Loucy (cell line): Measurements from ENCODE around the gene SPRYD7.
"Not testable (repeated sequence)": the region's sequence is repeated elsewhere in the genome, so short reads cannot be mapped to it uniquely, and the experiment has no call there.

Experiments used
- H2AFZ ChIP-seq: fragments of 200-600 bp; sonication (generic); 2 replicates; pipeline ENCODE4 v1.6.0; 2016; ENCODE audit warnings: antibody characterized with exemption, mild to moderate bottlenecking, low read length, moderate library complexity
- H3F3A ChIP-seq: fragments of 200-600 bp; 2 replicates; pipeline ENCODE4 v1.6.0; 2016; ENCODE audit warnings: antibody characterized with exemption, low read depth, mild to moderate bottlenecking
- H3K27me3 ChIP-seq: fragments of 200-600 bp; sonication (generic); 2 replicates; pipeline ENCODE4 v1.6.1; 2014; ENCODE audit warnings: low read length, mild to moderate bottlenecking; ENCODE audit not compliant: insufficient read depth, poor library complexity, severe bottlenecking
- H3K36me3 ChIP-seq: fragments of 200-600 bp; sonication (generic); 2 replicates; pipeline ENCODE4 v1.6.1; 2016; ENCODE audit warnings: low read length; ENCODE audit not compliant: insufficient read depth
- H3K4me1 ChIP-seq: fragments of 200-600 bp; sonication (generic); 2 replicates; pipeline ENCODE4 v1.5.1; 2014; ENCODE audit warnings: low read length, mild to moderate bottlenecking; ENCODE audit not compliant: insufficient read depth, poor library complexity, severe bottlenecking
- H3K4me2 ChIP-seq: fragments of 200-600 bp; sonication (generic); 2 replicates; pipeline ENCODE4 v1.6.0; 2014; ENCODE audit warnings: antibody characterized with exemption, low read length, low read depth, mild to moderate bottlenecking; ENCODE audit not compliant: poor library complexity, severe bottlenecking
- H3K4me3 ChIP-seq: fragments of 200-600 bp; sonication (generic); 2 replicates; pipeline ENCODE4 v1.5.1; 2014; ENCODE audit warnings: low read length, mild to moderate bottlenecking, mixed read lengths; ENCODE audit not compliant: poor library complexity, severe bottlenecking
- H3K79me2 ChIP-seq: fragments of 200-600 bp; sonication (generic); 2 replicates; pipeline ENCODE4 v1.6.1; 2014; ENCODE audit warnings: low read length; ENCODE audit not compliant: insufficient read depth
- H3K9ac ChIP-seq: fragments of 200-600 bp; sonication (generic); 2 replicates; pipeline ENCODE4 v1.6.0; 2014; ENCODE audit warnings: mild to moderate bottlenecking, low read depth, low read length, moderate library complexity; ENCODE audit not compliant: poor library complexity, severe bottlenecking
- H3K9me2 ChIP-seq: fragments of 200-600 bp; sonication (generic); replicated peaks from 2 replicates; pipeline ENCODE4 v1.6.1; 2016; ENCODE audit warnings: low read depth, low read length, mixed read lengths
- H3K9me3 ChIP-seq: fragments of 200-600 bp; sonication (generic); 2 replicates; pipeline ENCODE4 v1.6.1; 2014; ENCODE audit warnings: mild to moderate bottlenecking, antibody characterized with exemption, low read length, low read depth; ENCODE audit not compliant: insufficient read depth
- H4K20me1 ChIP-seq: fragments of 200-600 bp; sonication (generic); 2 replicates; pipeline ENCODE4 v1.6.0; 2014; ENCODE audit warnings: antibody characterized with exemption, low read length, mild to moderate bottlenecking; ENCODE audit not compliant: insufficient read depth, poor library complexity, severe bottlenecking
- CTCF ChIP-seq: fragments of 200-600 bp; sonication (generic); conservative IDR thresholded peaks from 2 replicates; pipeline ENCODE4 v1.5.1; 2014; ENCODE audit warnings: mild to moderate bottlenecking, antibody characterized with exemption, low read length
- EZH2phosphoT487 ChIP-seq: fragments of 200-600 bp; IDR thresholded peaks from 2 replicates; pipeline ENCODE4 v1.6.1; 2018; ENCODE audit warnings: antibody characterized with exemption, mild to moderate bottlenecking, moderate library complexity, borderline replicate concordance

The SPRYD7 gene

GRCh38 chr13:49927755-49928154, 8.4 kb downstream of the SPRYD7 start:
- Histone ChIP-seq H3K9me2 (no peaks in the 10 kb centered on the region), H4K20me1 (no peaks in the 10 kb centered on the region), H3K4me1 (no peaks in the 10 kb centered on the region), H3F3A (no peaks in the 10 kb centered on the region), H3K36me3 (no peaks in the 10 kb centered on the region), H3K4me2 (no peak overlapping the region), H3K9ac (no peak overlapping the region), H3K9me3 (no peaks in the 10 kb centered on the region), H3K4me3 (no peak overlapping the region), H3K79me2 (no peaks in the 10 kb centered on the region; the same call in 1 of the 2 replicates), H3K27me3 (no peaks in the 10 kb centered on the region), H2AFZ (no peak overlapping the region)
- no peak for TF ChIP-seq CTCF
- TF ChIP-seq EZH2phosphoT487: no peak

- Histone ChIP-seq H3K79me2 (no peaks in the 10 kb centered on the region), H4K20me1 (no peaks in the 10 kb centered on the region), H3K9ac (no peak overlapping the region), H2AFZ (no peak overlapping the region), H3K9me3 (no peaks in the 10 kb centered on the region), H3K4me2 (no peak overlapping the region), H3K4me1 (no peaks in the 10 kb centered on the region), H3F3A (no peaks in the 10 kb centered on the region), H3K27me3 (no peaks in the 10 kb centered on the region), H3K4me3 (no peak overlapping the region), H3K9me2 (no peaks in the 10 kb centered on the region), H3K36me3 (peaks cover 7% of the 10 kb centered on the region; the same call in 1 of the 2 replicates)
- TF ChIP-seq CTCF: no peak
Observed at GRCh38 chr13:49925881-49926418, 10.2 kb downstream of the SPRYD7 start.

GRCh38 chr13:49922301-49922700, 13.8 kb downstream of the SPRYD7 start:
- no peaks in the 10 kb centered on the region for H3K27me3 ChIP-seq
- no peaks in the 10 kb centered on the region for H3F3A ChIP-seq
- no peaks in the 10 kb centered on the region for H3K4me1 ChIP-seq
- H3K9ac ChIP-seq: no peak overlapping the region
- no peak overlapping the region for H3K4me2 ChIP-seq
- no peak overlapping the region for H3K4me3 ChIP-seq
- no peak for TF ChIP-seq EZH2phosphoT487
- TF ChIP-seq CTCF: no peak
- peaks cover 12% of the 10 kb centered on the region; the same call in 1 of the 2 replicates for H3K36me3 ChIP-seq
- H2AFZ ChIP-seq: no peak overlapping the region
- no peaks in the 10 kb centered on the region for H4K20me1 ChIP-seq
- H3K9me2 ChIP-seq: no peaks in the 10 kb centered on the region
- no peaks in the 10 kb centered on the region for H3K79me2 ChIP-seq
- H3K9me3 ChIP-seq: no peaks in the 10 kb centered on the region

GRCh38 chr13:49920969-49921368, 15.2 kb downstream of the SPRYD7 start:
- H3K9ac ChIP-seq, H3K4me1 ChIP-seq, H3K79me2 ChIP-seq, H3K4me2 ChIP-seq, H3K27me3 ChIP-seq, H2AFZ ChIP-seq, H3K4me3 ChIP-seq, H4K20me1 ChIP-seq, H3F3A ChIP-seq, H3K9me3 ChIP-seq, H3K9me2 ChIP-seq: not testable (repeated sequence)
- peaks cover 12% of the 10 kb centered on the region; the same call in 1 of the 2 replicates for H3K36me3 ChIP-seq

DNA sequence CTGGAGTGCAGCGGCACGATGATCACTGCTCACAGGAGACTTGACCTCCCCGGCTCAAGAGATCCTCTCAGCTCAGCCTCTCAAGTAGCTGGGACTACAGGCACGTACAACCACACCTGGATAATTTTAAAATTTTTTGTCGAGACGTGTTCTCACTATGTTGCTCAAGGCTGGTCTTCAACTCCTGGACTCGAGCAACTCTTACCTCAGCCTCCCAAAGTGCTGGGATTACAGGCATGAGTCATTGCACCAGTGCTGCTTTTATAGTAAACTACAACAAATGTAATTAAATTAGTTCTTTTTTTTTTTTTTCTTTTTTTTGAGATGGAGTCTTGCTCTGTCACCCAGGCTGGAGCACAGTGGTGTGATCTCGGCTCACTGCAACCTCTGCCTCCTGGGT, 18.0 kb downstream of the SPRYD7 start:
- H3K9me2 ChIP-seq, H2AFZ ChIP-seq, H3K4me3 ChIP-seq, H3K79me2 ChIP-seq, H3K4me2 ChIP-seq, H3K27me3 ChIP-seq, H4K20me1 ChIP-seq, H3K9me3 ChIP-seq, H3F3A ChIP-seq, H3K4me1 ChIP-seq, H3K9ac ChIP-seq: not testable (repeated sequence)
- H3K36me3 ChIP-seq: peaks cover 12% of the 10 kb centered on the region; the same call in 1 of the 2 replicates
